ENCODE data around the gene MED13. TPM values are rescaled to one million over a fixed set of nuclear protein-coding genes. Genes with fewer than 3 reads are reported as not detected.

MED13 gene
- total RNA-seq, 2 experiments from 2014 or later, result 36.2 to 36.4 TPM

DNA sequence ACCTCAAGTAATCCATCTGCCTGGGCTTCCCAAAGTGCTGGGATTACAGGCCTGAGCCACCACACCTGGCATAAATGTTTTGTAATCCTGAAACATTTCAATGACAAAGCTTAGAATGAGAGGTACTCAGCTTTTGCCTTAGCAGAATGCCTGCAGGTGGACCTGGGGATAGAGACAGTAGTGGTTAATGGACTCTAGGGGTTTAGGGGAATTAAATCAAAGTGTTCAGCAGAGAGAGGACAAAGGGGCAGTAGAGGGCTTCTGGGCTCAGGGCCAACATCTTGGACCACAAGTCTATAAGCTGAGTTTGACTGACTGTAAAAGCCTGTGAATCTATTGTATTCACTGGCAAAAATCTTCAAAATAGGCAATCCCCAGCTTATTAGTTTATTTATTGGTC, 36.0 kb upstream of the MED13 start:
- no peaks in the 10 kb centered on the region for H3K27me3 Mint-ChIP-seq
- ATAC-seq (no peak), DNase-seq (no peak)
- TF ChIP-seq, protein P1, sequence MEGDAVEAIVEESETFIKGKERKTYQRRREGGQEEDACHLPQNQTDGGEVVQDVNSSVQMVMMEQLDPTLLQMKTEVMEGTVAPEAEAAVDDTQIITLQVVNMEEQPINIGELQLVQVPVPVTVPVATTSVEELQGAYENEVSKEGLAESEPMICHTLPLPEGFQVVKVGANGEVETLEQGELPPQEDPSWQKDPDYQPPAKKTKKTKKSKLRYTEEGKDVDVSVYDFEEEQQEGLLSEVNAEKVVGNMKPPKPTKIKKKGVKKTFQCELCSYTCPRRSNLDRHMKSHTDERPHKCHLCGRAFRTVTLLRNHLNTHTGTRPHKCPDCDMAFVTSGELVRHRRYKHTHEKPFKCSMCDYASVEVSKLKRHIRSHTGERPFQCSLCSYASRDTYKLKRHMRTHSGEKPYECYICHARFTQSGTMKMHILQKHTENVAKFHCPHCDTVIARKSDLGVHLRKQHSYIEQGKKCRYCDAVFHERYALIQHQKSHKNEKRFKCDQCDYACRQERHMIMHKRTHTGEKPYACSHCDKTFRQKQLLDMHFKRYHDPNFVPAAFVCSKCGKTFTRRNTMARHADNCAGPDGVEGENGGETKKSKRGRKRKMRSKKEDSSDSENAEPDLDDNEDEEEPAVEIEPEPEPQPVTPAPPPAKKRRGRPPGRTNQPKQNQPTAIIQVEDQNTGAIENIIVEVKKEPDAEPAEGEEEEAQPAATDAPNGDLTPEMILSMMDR (IDR thresholded peaks at IDR 0.05), result no peak
- ChIA-PET CTCF (interaction anchor here (0.9 to 1.7 kb wide), 4 partner anchors 8 to 103 kb away, joined by 3 to 12 read pairs (median 3); no protein-coding TSS in a partner anchor), POLR2A (interaction anchor here (1.0 to 1.2 kb wide), 2 partner anchors 14 to 369 kb away, joined by 3 read pairs; no protein-coding TSS in a partner anchor)
- peaks cover 12% of the 10 kb centered on the region for H3K4me1 Mint-ChIP-seq (ENCODE audit: low read depth)
- intact Hi-C loops (cut with micrococcal nuclease), result no loop called here
- H3K4me3 Mint-ChIP-seq, result no peak overlapping the region
- H3K27ac Mint-ChIP-seq, result no peak overlapping the region
- H3K9me3 Mint-ChIP-seq, result no peaks in the 10 kb centered on the region
- no peaks in the 10 kb centered on the region for H3K36me3 Mint-ChIP-seq (ENCODE audit: low read depth)

GRCh38 chr17:62100055-62100454, 35.0 kb upstream of the MED13 start:
- Mint-ChIP-seq H3K4me1 (ENCODE audit: low read depth) (peaks cover 12% of the 10 kb centered on the region), H3K4me3 (no peak overlapping the region), H3K36me3 (ENCODE audit: low read depth) (no peaks in the 10 kb centered on the region), H3K27ac (no peak overlapping the region), H3K27me3 (no peaks in the 10 kb centered on the region), H3K9me3 (no peaks in the 10 kb centered on the region)
- ChIA-PET CTCF (interaction anchor here (1.1 to 1.7 kb wide), 3 partner anchors 9 to 102 kb away, joined by 3 to 12 read pairs (median 3); no protein-coding TSS in a partner anchor), POLR2A (no interaction called here)
- intact Hi-C loops (cut with micrococcal nuclease), result no loop called here
- ATAC-seq (no peak), DNase-seq (no peak)
- TF ChIP-seq, protein P1 (IDR thresholded peaks at IDR 0.05), result no peak

DNA sequence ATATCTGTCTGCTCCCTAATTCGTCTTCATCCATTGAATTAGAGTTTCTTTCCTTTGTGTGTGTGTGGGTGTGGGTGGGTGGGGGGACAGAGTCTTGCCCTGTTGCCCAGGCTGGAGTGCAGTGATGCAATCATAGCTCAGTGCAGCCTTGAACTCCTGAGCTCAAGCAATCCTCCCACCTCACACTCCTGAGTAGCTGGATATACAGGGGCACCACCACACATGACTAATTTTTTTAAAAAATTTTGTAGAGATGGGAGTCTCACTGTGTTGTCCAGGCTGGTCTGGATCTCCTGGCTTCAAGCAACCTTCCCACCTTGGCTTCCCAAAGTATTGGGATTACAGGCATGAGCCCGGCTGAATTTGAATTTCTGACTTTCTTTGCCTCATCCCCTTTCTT, 34.5 kb upstream of the MED13 start:
- no peaks in the 10 kb centered on the region for H3K27me3 Mint-ChIP-seq
- TF ChIP-seq, protein P1 (IDR thresholded peaks at IDR 0.05), result no peak
- ChIA-PET CTCF (interaction anchor here (1.7 kb wide), 1 partner anchor 10 kb away, joined by 8 read pairs; no protein-coding TSS in a partner anchor), POLR2A (no interaction called here)
- H3K9me3 Mint-ChIP-seq, result no peaks in the 10 kb centered on the region
- no peak overlapping the region for H3K4me3 Mint-ChIP-seq
- intact Hi-C loops (cut with micrococcal nuclease), result no loop called here
- DNase-seq (no peak), ATAC-seq (no peak)
- no peak overlapping the region for H3K27ac Mint-ChIP-seq
- no peaks in the 10 kb centered on the region for H3K36me3 Mint-ChIP-seq (ENCODE audit: low read depth)
- peaks cover 12% of the 10 kb centered on the region for H3K4me1 Mint-ChIP-seq (ENCODE audit: low read depth)

DNA sequence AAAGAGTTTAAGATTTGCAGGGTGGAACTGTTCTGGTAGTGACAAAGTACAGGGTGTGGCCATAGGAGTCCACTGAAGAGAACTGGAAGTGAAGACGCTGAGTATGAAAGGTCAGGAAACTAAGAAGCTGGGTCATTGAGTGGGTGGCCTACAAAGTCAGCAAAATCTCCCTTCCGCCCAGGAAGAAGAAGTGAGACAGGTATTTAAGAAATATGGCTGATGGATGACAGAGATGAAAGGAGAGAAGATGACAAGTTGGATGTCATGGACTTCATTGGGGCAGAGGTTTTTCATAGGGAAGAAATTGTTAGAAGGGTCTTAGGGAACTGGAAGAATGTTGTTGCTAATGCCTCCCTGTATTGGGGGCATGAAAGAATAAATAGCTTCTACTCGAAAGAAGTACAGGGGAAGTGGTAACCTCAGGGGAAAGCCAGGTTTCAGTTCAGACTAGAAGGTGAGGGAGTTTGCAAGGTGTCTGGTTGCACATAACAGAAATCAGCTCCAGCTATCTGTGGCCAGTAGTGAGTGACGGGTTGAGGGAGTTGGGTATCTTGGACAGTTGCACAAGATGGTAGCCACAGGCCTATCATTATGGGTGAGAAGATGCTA, 33.6 kb upstream of the MED13 start:
- Mint-ChIP-seq H3K27ac (peak overlapping the region; percentile 43), H3K36me3 (ENCODE audit: low read depth) (no peaks in the 10 kb centered on the region), H3K9me3 (no peaks in the 10 kb centered on the region), H3K4me1 (ENCODE audit: low read depth) (peaks cover 15% of the 10 kb centered on the region), H3K4me3 (no peak overlapping the region), H3K27me3 (no peaks in the 10 kb centered on the region)
- ATAC-seq, result peak; percentile 78
- TF ChIP-seq, protein P1 (IDR thresholded peaks at IDR 0.05), result no peak
- peak; percentile 31 for DNase-seq
- ChIA-PET CTCF (interaction anchor here (1.7 kb wide), 1 partner anchor 11 kb away, joined by 8 read pairs; no protein-coding TSS in a partner anchor), POLR2A (no interaction called here)
- intact Hi-C loops (cut with micrococcal nuclease), result no loop called here

DNA sequence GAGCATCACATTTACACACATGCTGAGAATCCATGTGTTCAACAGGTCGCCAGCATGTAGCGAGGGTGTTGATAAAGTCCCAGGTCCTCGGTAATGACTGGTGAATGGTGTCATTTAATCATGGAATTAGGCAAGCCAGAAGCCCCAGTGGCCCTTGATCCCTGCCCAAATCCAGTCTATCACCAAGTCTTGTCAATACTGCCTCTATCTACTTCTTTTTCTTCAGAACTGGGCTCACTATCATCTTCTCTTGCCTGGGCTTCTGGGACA, 31.3 kb upstream of the MED13 start:
- ATAC-seq (no peak), DNase-seq (no peak)
- intact Hi-C loops (cut with micrococcal nuclease), result no loop called here
- ChIA-PET CTCF (interaction anchor here (3.6 kb wide), 1 partner anchor 14 kb away, joined by 16 read pairs; no protein-coding TSS in a partner anchor), POLR2A (no interaction called here)
- TF ChIP-seq, protein P1 (IDR thresholded peaks at IDR 0.05), result no peak
- Mint-ChIP-seq H3K4me3 (no peak overlapping the region), H3K27ac (no peak overlapping the region), H3K27me3 (no peaks in the 10 kb centered on the region), H3K36me3 (ENCODE audit: low read depth) (no peaks in the 10 kb centered on the region), H3K9me3 (no peaks in the 10 kb centered on the region), H3K4me1 (ENCODE audit: low read depth) (peaks cover 22% of the 10 kb centered on the region)
